Erythroblast (primary cell): ENCODE measurements around the gene SLC8A3.

Experiments
- GATA1 ChIP-seq: IDR thresholded peaks from 2 replicates; pipeline ENCODE4 v1.6.1; 2011; ENCODE audit warnings: low read depth, mild to moderate bottlenecking, control low read depth, low read length, moderate library complexity
- POLR2A ChIP-seq: IDR thresholded peaks from 2 replicates; pipeline ENCODE4 v1.6.1; 2011; ENCODE audit warnings: mild to moderate bottlenecking, low read length

DNA sequence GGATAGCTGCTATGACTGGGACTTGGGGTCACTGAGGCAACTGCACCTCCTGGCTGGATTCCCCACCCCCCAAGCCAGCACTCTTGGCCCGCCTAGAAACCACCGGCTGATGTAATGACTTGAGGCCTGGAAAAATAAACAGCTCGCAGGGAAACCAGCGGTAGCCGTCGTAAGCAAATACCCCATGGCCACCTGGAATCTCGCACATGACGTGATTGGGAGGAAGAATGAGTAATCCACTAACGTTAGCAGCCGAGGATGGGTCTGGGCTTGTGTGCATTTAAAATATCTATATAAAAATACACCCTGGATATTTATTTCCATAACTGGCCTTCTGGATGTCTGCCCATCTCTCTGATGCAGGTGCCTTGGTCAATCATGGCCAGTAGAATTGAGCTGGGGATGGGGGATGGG lies 189.5 kb downstream of the SLC8A3 start:
- TF ChIP-seq POLR2A (no peak), GATA1 (no peak)
